ENCODE data around the gene F13B. TPM values are rescaled to one million over a fixed set of nuclear protein-coding genes. Genes with fewer than 3 reads are reported as not detected.

The F13B gene
- total and polyA plus RNA-seq, 2 of the 4 experiments (the other 2 are of a cell fraction) = not detected

DNA sequence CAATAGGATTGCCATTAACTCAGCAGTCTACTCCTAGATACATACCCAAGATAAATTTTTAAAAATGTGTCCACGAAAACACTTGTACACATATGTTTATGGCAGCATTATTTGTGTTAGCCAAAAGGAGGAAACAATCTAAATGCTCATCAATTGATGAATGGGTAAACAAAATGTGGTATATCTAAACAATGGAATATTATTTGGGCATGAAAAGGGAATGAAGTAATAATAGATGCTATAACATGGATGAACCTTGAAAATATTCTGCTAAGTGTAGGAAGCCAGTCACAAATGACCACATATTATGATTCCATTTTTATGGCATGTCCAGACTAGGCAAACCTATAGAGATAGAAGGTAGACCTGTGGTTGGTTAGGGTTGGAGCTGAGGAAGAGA, 55.4 kb downstream of the F13B start:
- intact Hi-C loops (cut with micrococcal nuclease) = no loop called here
- ChIA-PET POLR2A (ENCODE audit: unreplicated experiment) (no interaction called here), CTCF (no interaction called here)
- H2AK9ac ChIP-seq (replicated peaks; ENCODE audit: low read depth, low read length, poor library complexity) = no peak overlapping the region
- no peak overlapping the region for H2BK15ac ChIP-seq (ENCODE audit: low read depth, low read length)
- no peaks in the 10 kb centered on the region for H3K27me3 ChIP-seq (ENCODE audit: control insufficient read depth, insufficient read depth, low read length)
- H2AFZ ChIP-seq (replicated peaks; ENCODE audit: low read length, poor library complexity) = no peak overlapping the region
- no peak overlapping the region for H2BK20ac ChIP-seq (ENCODE audit: low read depth, low read length)
- no peak overlapping the region for H3K23ac ChIP-seq (ENCODE audit: low read depth, low read length)
- H3K9me3 ChIP-seq (ENCODE audit: control insufficient read depth, insufficient read depth, low read length) = no peaks in the 10 kb centered on the region
- no peak overlapping the region for H3K27ac ChIP-seq (ENCODE audit: insufficient read depth, low read length)
- no peaks in the 10 kb centered on the region for H3K79me1 ChIP-seq (ENCODE audit: low read depth in 1 of 2, low read length in 2 of 2)
- no peak overlapping the region for H3K18ac ChIP-seq (ENCODE audit: low read depth, low read length)
- no peak overlapping the region for H4K91ac ChIP-seq (ENCODE audit: insufficient read depth, low read depth, low read length)
- H3K14ac ChIP-seq (replicated peaks; ENCODE audit: low read depth, low read length) = no peak overlapping the region
- BruUV-seq (replicated peaks) = no TSS peak
- WGBS, 2 experiments (ENCODE audit: extremely low coverage in 2 of 2, insufficient read length in 1 of 2) = no CpG with 5 or more reads among the region's 1 CpG
- no peak overlapping the region for H3K9ac ChIP-seq (ENCODE audit: low read depth, low read length)
- no peak overlapping the region for H3K56ac ChIP-seq (ENCODE audit: extremely low read depth, insufficient read depth, low read length)
- ATAC-seq (ENCODE audit: low read depth) = no peak
- H2AK5ac ChIP-seq (ENCODE audit: low read depth, low read length) = no peak overlapping the region
- no peaks in the 10 kb centered on the region for H4K20me1 ChIP-seq (ENCODE audit: insufficient read depth, low read length)
- no peak overlapping the region for H2BK5ac ChIP-seq (ENCODE audit: low read depth, low read length, poor library complexity, severe bottlenecking)
- H3K9me1 ChIP-seq (ENCODE audit: insufficient read depth, low read length) = no peaks in the 10 kb centered on the region
- no peak overlapping the region for H3K4ac ChIP-seq (ENCODE audit: low read depth, low read length)
- no peak overlapping the region for H3K4me3 ChIP-seq (ENCODE audit: insufficient read depth, low read depth, low read length)
- H4K8ac ChIP-seq (ENCODE audit: low read depth in 2 of 2, low read length in 2 of 2) = no peak overlapping the region
- in situ Hi-C loops (cut with MboI; ENCODE audit: low sequenced_read_pairs) = no loop called here
- no peak for DNase-seq
- no peaks in the 10 kb centered on the region for H3K4me1 ChIP-seq (ENCODE audit: control insufficient read depth, insufficient read depth, low read length)
- H4K5ac ChIP-seq (ENCODE audit: low read depth, low read length) = no peak overlapping the region
- H3K36me3 ChIP-seq (ENCODE audit: control insufficient read depth, insufficient read depth, low read length) = no peaks in the 10 kb centered on the region
- dilution Hi-C loops (cut with HindIII; ENCODE audit: low sequenced_read_pairs, unreplicated experiment) = no loop called here
- H2BK120ac ChIP-seq (ENCODE audit: low read depth, low read length) = no peak overlapping the region
- no peak for TF ChIP-seq USF2 (IDR thresholded peaks at IDR 0.05; ENCODE audit: low read depth, low read length)
- TF ChIP-seq CHD1 (IDR thresholded peaks at IDR 0.05; ENCODE audit: low read depth, low read length) = no peak
- TF ChIP-seq RCOR1 (IDR thresholded peaks at IDR 0.05; ENCODE audit: insufficient replicate concordance, low read length) = no peak
- no peak overlapping the region for H3K4me2 ChIP-seq (ENCODE audit: low read depth, low read length)
